ENCODE measurements around the gene IQUB.
"Not testable (repeated sequence)": the region's sequence is repeated elsewhere in the genome, so short reads cannot be mapped to it uniquely, and the experiment has no call there.

Gene IQUB

GRCh38 chr7:123485187-123485586 lies 49.2 kb downstream of the IQUB start:
- no peak for DNase-seq

GRCh38 chr7:123484199-123484598 lies 50.2 kb downstream of the IQUB start:
- DNase-seq: no peak

GRCh38 chr7:123480107-123480506 lies 54.3 kb downstream of the IQUB start:
- DNase-seq: no peak

- not testable (repeated sequence) for DNase-seq
These were observed 56.3 kb downstream of the IQUB start for GRCh38 chr7:123478056-123478455.

GRCh38 chr7:123472750-123473445 lies 61.5 kb downstream of the IQUB start:
- DNase-seq: no peak

- no peak for DNase-seq
These were observed 62.1 kb downstream of the IQUB start for GRCh38 chr7:123472327-123472726.

GRCh38 chr7:123468303-123468702 lies 66.1 kb downstream of the IQUB start:
- no peak for DNase-seq

GRCh38 chr7:123463890-123464289 lies 70.5 kb downstream of the IQUB start:
- DNase-seq: no peak

GRCh38 chr7:123460616-123461015 lies 73.8 kb downstream of the IQUB start:
- no peak for DNase-seq

- DNase-seq: no peak
These were observed 78.4 kb downstream of the IQUB start for GRCh38 chr7:123455965-123456470.

- no peak for DNase-seq
These were observed 94.3 kb downstream of the IQUB start for GRCh38 chr7:123440101-123440548.

- DNase-seq: no peak
These were observed 95.2 kb downstream of the IQUB start for GRCh38 chr7:123439191-123439590.

- no peak for DNase-seq
These were observed 96.9 kb downstream of the IQUB start for GRCh38 chr7:123437447-123437995.

- no peak for DNase-seq
These were observed 99.2 kb downstream of the IQUB start for GRCh38 chr7:123435080-123435700.

- no peak for DNase-seq
These were observed 100.7 kb downstream of the IQUB start for GRCh38 chr7:123433665-123434064.

GRCh38 chr7:123432601-123433000 lies 101.8 kb downstream of the IQUB start:
- no peak for DNase-seq

- no peak for DNase-seq
These were observed 103.2 kb downstream of the IQUB start for GRCh38 chr7:123431075-123431614.

GRCh38 chr7:123425246-123425645 lies 109.1 kb downstream of the IQUB start:
- DNase-seq: no peak

GRCh38 chr7:123424463-123424862 lies 109.9 kb downstream of the IQUB start:
- no peak for DNase-seq

GRCh38 chr7:123423622-123424021 lies 110.8 kb downstream of the IQUB start:
- no peak for DNase-seq

- DNase-seq: no peak
These were observed 116.8 kb downstream of the IQUB start for GRCh38 chr7:123417580-123417979.

GRCh38 chr7:123415625-123416024 lies 118.8 kb downstream of the IQUB start:
- no peak for DNase-seq

- no peak for DNase-seq
These were observed 124.0 kb downstream of the IQUB start for GRCh38 chr7:123410273-123410904.
